Glomerular endothelial cell (primary cell): Measurements from ENCODE around the gene FOXL1. TPM values are rescaled to one million over a fixed set of nuclear protein-coding genes. Genes with fewer than 3 reads are reported as not detected.

Experiments used
- DNase-seq: peaks from one replicate; pipeline ENCODE4 v3.0.0-alpha.2; 2011; ENCODE audit warnings: low read depth, low spot score; ENCODE audit errors: extremely low read depth
- total RNA-seq: library from RNA; depleted of rRNA; stranded (reverse); fragments of >200 nt; gene quantifications from 2 replicates; pipeline ENCODE4 v1.2.3, GENCODE V29; 2015

The FOXL1 gene
- total RNA-seq, 1 donor from 2014 or later, result 10.3 TPM

GRCh38 chr16:86567701-86568581, 10.4 kb upstream of the FOXL1 start:
- no peak for DNase-seq

- no peak for DNase-seq
Measured at GRCh38 chr16:86568677-86569623, 9.4 kb upstream of the FOXL1 start.

GRCh38 chr16:86569701-86570447, 8.5 kb upstream of the FOXL1 start:
- no peak for DNase-seq

- no peak for DNase-seq
Measured at GRCh38 chr16:86570558-86571529, 7.5 kb upstream of the FOXL1 start.

DNA sequence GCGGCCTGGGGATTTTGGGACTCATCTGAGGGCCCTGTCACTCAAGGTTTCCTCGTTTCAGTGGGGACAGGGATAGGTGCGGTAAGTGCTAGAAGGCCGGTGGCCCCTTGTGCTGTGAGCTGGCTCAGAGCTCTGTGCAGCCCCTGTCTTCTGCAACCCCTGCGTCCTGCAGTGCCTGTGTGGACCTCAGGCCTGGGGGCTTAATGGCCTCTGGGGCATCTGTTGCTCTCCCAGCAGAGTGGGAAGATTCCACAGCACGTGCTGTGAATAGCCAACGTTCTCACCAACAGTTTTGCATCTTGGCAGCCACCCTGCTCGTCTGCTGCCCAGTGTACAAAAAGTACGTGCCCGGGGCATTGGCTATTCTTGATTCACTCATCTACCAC, 6.8 kb upstream of the FOXL1 start:
- DNase-seq, result no peak

- no peak for DNase-seq
Measured at GRCh38 chr16:86572041-86572521, 6.3 kb upstream of the FOXL1 start.

- DNase-seq, result no peak
Measured at GRCh38 chr16:86572606-86573005, 5.7 kb upstream of the FOXL1 start.

DNA sequence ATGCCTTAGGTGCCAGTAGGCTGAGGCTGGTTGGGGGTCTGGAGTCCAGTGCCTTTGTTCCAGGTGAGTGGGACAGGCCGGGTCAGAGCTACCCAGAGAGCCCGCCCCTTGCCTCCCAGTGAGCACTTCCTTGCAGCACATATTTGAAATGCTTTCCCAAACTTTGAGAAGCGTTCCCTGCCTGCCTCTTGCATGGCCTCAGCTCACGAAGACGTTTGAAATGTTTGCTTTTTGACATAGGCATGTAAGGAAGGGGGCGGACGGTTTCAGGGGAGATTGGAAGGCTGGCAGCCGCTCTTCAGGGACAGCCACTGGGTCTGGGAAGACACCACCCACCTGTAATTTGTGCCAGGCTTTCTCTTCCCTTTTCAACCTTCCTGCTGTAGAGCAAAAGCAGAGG, 5.1 kb upstream of the FOXL1 start:
- no peak for DNase-seq

DNA sequence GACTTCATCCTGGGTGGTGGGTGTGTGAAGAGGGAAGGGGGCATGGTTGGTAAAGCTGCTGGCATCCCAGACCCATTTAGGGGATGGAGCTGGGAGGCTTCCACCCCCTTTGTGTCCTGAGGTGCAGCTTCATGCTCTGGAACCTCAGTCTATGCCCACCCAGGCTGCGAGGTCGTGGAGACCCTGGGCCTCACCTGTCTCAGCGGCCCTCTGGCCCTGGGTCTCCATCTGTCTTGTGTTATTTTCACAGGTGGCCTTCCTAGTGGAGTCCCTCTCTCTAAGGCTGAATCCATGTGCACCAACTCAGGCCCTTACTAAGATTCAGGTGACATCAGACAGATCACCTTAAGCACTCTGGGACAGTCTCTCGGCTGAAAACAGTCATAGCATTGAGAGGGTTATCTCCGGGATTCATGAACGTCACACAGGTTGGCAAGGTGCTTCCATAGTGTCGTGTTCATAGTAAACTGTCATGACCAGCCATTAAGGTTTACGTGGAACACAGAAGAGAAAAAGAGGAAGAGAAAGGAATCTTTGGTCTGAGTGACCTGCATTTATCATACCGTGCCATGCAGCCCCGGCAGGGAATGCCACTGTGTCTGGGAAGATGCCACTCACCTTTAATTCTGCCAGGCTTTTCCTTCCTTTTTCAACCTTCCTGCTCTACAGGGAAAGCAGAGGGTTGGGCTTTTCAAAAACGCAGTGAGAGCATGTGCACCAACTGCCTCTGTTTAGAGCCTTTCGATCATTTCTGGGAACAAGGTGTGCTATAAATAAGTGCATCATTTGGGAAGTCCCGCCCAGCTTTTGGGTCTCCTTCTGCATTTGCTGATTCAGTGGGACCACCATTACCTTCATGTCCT, 4.5 kb upstream of the FOXL1 start:
- no peak for DNase-seq

- DNase-seq, result no peak
Measured at GRCh38 chr16:86574646-86575045, 3.7 kb upstream of the FOXL1 start.

DNA sequence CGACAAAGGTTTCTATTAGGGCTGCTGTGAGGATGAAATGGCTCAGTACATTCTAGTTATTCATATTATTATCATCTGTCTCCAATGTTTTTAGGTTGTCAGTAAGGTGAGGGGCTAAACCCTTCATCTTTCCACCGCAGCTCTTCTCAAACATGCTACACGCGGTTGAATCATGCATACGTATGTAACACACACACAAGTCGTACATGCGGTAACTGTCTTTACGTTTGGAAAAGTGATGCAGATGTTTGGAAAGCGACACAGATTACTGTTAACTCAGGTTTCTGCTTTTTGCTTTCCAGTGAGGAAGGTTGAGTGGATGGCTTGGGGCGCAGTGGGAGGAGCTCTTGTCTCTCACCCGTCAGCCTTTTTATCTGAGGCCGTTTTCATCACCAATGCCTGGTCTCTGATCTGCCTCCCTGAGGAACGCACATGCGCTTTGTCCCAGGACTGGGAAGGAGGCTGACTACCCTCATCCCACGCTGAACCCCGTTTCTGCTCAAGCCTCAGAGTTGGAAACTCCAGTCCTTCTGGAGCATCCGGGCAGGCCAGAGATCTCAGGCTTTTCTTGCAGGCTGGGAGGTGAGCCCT, 3.2 kb upstream of the FOXL1 start:
- no peak for DNase-seq

GRCh38 chr16:86575754-86576557, 2.4 kb upstream of the FOXL1 start:
- DNase-seq, result no peak

DNA sequence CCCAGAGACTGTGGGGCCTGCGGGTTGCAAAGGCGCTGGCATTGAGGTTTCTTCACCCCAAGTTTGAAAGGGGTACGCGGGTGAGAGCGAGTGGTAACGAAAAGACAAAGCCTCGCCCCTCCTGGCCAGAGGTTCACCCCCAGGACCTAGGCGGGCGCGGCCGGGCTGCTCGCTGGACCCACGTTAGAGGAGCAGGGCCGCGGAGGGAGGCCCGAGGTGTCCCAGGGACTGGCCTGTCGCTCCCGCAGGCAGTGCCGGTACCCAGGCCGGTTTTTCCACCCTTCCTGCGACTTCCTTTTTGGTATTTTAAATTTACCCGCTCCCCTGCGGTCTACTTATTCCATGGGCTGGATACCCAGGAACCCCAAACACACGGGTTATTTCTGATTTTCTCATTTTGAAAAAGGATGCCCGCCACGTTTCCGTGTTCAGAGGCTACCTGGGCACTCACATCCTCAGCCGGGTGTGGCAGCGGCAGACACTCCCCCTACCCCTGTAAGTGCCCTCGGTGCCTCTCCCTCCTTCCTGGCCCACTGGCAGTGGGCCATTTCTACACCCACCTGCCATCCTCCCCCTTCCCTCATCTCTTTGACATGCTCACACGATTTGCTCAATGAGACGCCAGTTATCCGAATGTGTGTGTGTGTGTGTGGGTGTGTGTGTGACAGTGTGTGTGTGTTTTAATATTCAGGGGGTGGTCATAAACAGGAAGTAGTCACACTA, 1.6 kb upstream of the FOXL1 start:
- DNase-seq, result no peak

GRCh38 chr16:86577314-86577971, 906 bp upstream of the FOXL1 start:
- DNase-seq, result no peak

- no peak for DNase-seq
Measured at GRCh38 chr16:86578611-86579267, 390 bp downstream of the FOXL1 start.
